Neural progenitor cell (in vitro differentiated cells): ENCODE data around the gene NFASC.

Experiments used
- EZH2 ChIP-seq: fragments of 200-600 bp; sonication (generic); IDR thresholded peaks from 2 replicates; pipeline ENCODE4 v1.6.1; 2017; ENCODE audit warnings: antibody characterized with exemption, mild to moderate bottlenecking, moderate library complexity
- EZH2phosphoT487 ChIP-seq: fragments of 200-600 bp; sonication (generic); IDR thresholded peaks from 2 replicates; pipeline ENCODE4 v1.6.1; 2017; ENCODE audit warnings: antibody characterized with exemption
- TF ChIP-seq, protein P1 (sequence below): fragments of 200-600 bp; sonication (generic); IDR thresholded peaks from 2 replicates; pipeline ENCODE4 v1.5.1; 2017; ENCODE audit warnings: antibody characterized with exemption, mild to moderate bottlenecking

DNA sequence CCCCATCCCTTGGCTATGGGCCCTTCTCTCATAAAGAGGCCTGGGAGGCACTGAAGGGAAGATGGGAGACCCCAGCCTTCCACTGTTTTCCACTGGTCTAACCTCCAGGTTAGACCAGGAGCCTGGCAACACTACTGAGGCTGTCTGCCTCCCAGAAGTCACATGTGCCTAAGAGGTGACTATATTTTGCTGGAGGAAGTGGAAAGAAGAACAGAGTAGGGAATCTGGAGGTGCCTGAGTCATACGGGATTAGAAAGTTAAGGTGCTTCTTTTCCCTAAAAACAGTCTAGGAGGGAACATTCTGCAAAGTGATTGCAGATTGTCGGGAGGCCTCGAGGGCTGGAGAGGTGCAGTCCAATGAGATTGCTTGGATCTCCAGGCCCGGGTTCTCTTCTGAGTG is 4.6 kb downstream of the NFASC start:
- TF ChIP-seq, protein P1, sequence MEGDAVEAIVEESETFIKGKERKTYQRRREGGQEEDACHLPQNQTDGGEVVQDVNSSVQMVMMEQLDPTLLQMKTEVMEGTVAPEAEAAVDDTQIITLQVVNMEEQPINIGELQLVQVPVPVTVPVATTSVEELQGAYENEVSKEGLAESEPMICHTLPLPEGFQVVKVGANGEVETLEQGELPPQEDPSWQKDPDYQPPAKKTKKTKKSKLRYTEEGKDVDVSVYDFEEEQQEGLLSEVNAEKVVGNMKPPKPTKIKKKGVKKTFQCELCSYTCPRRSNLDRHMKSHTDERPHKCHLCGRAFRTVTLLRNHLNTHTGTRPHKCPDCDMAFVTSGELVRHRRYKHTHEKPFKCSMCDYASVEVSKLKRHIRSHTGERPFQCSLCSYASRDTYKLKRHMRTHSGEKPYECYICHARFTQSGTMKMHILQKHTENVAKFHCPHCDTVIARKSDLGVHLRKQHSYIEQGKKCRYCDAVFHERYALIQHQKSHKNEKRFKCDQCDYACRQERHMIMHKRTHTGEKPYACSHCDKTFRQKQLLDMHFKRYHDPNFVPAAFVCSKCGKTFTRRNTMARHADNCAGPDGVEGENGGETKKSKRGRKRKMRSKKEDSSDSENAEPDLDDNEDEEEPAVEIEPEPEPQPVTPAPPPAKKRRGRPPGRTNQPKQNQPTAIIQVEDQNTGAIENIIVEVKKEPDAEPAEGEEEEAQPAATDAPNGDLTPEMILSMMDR: no peak
- TF ChIP-seq EZH2 (no peak), EZH2phosphoT487 (no peak)
